GM18870 (cell line): ENCODE results near the gene OR4D6.

Source experiments
- ATAC-seq: cut with Tn5 transposase; IDR thresholded peaks from one replicate; pipeline ENCODE4 v1.9.1; 2021; ENCODE audit warnings: moderate library complexity; ENCODE audit not compliant: unreplicated experiment

OR4D6 gene

GRCh38 chr11:59503276-59503675, 46.5 kb downstream of the OR4D6 start, which contains the start of gene OR4D11:
TSS of gene OR4D11 (plus strand) at chr11:59503576. CDS start at chr11:59503576, 0 bp downstream.
- ATAC-seq: no peak
